ENCODE results near the gene ABCA7. TPM values are rescaled to one million over a fixed set of nuclear protein-coding genes. Genes with fewer than 3 reads are reported as not detected.

Gene ABCA7
- total and polyA plus RNA-seq, 3 donors from 2014 or later = 7.3 to 14.6 (median 12.1) TPM

DNA sequence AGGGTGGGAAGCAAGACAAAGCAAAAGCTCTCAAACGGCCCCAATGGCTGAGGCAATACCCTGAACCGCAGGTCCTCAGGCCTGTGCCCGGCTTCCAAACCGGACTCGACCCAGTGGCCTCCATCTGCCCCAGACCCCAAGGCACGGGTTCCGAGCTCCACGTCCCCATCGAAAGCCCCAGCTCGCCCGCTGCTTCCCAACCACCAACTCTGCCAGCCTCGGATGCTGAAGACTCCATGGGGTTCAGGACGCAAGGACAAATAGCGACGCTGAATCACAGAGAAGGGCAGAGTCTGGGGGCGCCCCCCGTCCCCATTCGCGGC, 54.7 kb downstream of the ABCA7 start:
- TF ChIP-seq, protein P1, sequence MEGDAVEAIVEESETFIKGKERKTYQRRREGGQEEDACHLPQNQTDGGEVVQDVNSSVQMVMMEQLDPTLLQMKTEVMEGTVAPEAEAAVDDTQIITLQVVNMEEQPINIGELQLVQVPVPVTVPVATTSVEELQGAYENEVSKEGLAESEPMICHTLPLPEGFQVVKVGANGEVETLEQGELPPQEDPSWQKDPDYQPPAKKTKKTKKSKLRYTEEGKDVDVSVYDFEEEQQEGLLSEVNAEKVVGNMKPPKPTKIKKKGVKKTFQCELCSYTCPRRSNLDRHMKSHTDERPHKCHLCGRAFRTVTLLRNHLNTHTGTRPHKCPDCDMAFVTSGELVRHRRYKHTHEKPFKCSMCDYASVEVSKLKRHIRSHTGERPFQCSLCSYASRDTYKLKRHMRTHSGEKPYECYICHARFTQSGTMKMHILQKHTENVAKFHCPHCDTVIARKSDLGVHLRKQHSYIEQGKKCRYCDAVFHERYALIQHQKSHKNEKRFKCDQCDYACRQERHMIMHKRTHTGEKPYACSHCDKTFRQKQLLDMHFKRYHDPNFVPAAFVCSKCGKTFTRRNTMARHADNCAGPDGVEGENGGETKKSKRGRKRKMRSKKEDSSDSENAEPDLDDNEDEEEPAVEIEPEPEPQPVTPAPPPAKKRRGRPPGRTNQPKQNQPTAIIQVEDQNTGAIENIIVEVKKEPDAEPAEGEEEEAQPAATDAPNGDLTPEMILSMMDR (IDR thresholded peaks at IDR 0.05) = no peak
- no peak for TF ChIP-seq POLR2A (IDR thresholded peaks at IDR 0.05)
- no peaks in the 10 kb centered on the region for H3K36me3 ChIP-seq (ENCODE audit: low read depth, missing control alignments)
- peak overlapping the region in 1 of 2 donors; percentile 63 for H3K27ac ChIP-seq
- intact Hi-C loops (cut with DNase I; ENCODE audit: low total_unique reads) = no loop called here
- H3K4me3 ChIP-seq = peak overlapping the region; percentile 87 to 92
- 0 to 1% methylated on average over 18 to 19 of the region's 19 CpGs for WGBS, 2 donors
- H3K27me3 ChIP-seq = no peaks in the 10 kb centered on the region
- peaks cover 23% of the 10 kb centered on the region for H3K4me1 ChIP-seq
- no peaks in the 10 kb centered on the region for H3K9me3 ChIP-seq
- DNase-seq = no peak

DNA sequence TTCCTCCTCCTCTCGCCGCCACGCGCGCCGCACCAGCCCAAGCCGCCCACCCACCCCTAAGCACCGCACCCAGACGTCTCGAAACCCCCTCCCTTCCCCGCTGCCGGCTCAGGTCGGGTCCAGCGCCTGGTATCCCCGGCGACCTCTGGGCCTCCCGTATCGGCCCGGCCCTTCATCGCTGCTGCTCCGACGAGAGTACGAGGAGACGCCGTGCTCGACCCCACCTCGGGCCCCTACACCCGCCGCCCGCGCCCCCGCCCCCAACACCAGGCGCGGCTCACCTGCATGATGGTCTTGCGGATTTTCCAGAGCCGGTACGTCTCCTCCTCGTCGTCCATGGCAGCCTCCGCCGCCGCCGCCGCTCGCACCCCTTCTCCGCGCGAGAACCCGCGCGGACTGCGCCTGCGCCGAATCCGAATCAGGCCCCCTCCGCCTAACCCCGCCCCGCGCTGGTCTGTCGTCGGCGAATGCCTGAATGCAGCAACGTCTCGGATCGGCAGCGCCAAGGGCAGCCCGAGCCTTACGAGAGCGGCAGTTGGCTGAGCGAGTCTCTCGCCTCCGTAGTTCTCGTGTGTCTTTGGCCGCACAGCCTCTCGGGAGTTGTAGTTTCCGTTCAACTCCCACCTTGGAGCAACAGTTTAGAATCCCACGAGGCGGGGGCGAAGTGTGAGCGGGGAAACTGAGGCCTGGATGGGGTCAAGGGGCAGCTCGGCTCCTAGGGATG, 55.2 kb downstream of the ABCA7 start, which contains the start of gene POLR2E:
POLR2E (minus strand) TSS at position 398 of the 724 bp plus-strand sequence; CDS start at position 338, 60 bp downstream.
- Histone ChIP-seq H3K4me3 (peak within 1 kb of the TSS; percentile 87 to 92), H3K27me3 (no peaks in the 10 kb centered on the region), H3K36me3 (ENCODE audit: low read depth, missing control alignments) (no peaks in the 10 kb centered on the region), H3K9me3 (no peaks in the 10 kb centered on the region), H3K4me1 (peaks cover 23% of the 10 kb centered on the region), H3K27ac (peak within 1 kb of the TSS; percentile 63 to 78)
- intact Hi-C loops (cut with DNase I; ENCODE audit: low total_unique reads) = no loop called here
- WGBS, 2 donors = 0% methylated on average over 5 to 76 of the region's 81 CpGs
- no peak for TF ChIP-seq POLR2A (IDR thresholded peaks at IDR 0.05)
- TF ChIP-seq, protein P1 (IDR thresholded peaks at IDR 0.05) = no peak
- DNase-seq = peak; percentile 99

DNA sequence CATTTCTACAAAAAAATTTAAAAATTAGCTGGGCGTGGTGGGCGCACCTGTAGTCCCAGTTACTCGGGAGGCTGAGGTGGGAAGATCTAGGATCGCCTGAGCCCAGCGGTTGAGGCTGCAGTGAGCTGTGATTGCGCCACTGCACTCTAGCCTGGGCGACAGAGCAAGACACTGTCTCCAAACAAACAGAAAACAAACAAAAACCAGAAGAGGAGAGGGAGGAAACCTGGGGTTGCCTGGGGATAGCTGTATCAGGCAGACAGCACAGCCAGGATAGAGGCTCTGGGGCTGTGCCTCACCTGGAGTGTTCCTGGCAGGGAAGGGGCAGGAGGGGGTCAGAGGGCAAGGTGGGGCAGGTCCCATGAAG, 57.9 kb downstream of the ABCA7 start:
- TF ChIP-seq, protein P1 (IDR thresholded peaks at IDR 0.05) = no peak
- no peak for TF ChIP-seq POLR2A (IDR thresholded peaks at IDR 0.05)
- no peaks in the 10 kb centered on the region for H3K27me3 ChIP-seq
- no peak overlapping the region for H3K27ac ChIP-seq
- no peak for DNase-seq
- WGBS, 2 donors = 80 to 87% methylated on average over 7 of the region's 7 CpGs
- intact Hi-C loops (cut with DNase I; ENCODE audit: low total_unique reads) = no loop called here
- peaks cover 42% of the 10 kb centered on the region for H3K4me1 ChIP-seq
- H3K4me3 ChIP-seq = no peak overlapping the region
- H3K36me3 ChIP-seq (ENCODE audit: low read depth, missing control alignments) = no peaks in the 10 kb centered on the region
- no peaks in the 10 kb centered on the region for H3K9me3 ChIP-seq

DNA sequence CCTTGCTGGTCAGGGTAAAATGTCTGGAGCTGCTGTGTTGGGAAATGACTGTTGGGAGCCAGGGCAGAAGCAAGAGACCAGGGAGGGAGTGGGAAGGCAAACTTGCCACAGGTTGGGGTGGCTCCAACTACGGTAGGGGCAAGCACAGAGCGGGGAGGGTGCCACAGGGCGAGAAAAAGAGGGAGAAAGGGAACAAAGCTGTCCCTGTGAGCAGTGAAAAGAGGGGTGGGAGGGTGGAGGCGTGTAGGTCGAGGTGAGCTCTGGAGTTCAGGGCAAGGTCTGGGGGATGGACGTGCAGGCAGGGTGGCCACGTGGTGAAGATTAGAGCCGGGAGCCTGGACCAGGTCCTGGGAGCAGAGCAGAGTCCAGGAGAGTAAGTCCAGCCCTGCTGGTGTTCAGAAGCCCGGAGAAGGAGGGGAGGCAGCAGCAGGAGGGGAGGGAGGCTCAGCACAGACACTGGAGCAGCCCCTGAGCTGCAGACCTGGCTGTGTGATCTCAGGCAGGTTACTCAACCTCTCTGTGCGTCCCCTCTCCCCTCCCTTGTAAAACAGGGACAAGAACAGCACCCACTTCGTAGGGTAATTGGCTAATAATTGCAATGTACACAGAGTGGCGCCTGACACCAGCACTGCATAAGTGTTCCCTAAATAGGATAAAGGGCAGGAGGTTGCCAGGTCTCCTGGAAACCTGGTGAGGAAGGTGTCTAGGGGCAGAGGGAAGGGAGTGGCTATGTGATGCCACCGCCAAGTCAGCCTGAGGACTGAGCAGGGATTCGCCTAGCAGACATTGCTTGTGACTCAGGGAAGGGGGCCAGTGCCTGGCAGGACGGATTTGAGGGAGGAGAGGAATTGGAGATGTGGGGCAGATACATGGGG, 58.5 kb downstream of the ABCA7 start:
- Histone ChIP-seq H3K4me3 (no peak overlapping the region), H3K36me3 (ENCODE audit: low read depth, missing control alignments) (no peaks in the 10 kb centered on the region), H3K9me3 (no peaks in the 10 kb centered on the region), H3K27ac (peak overlapping the region in 1 of 2 donors; percentile 61), H3K27me3 (no peaks in the 10 kb centered on the region), H3K4me1 (peaks cover 48% of the 10 kb centered on the region)
- no peak for DNase-seq
- WGBS, 2 donors = 53 to 64% methylated on average over 14 to 15 of the region's 15 CpGs
- TF ChIP-seq, protein P1 (IDR thresholded peaks at IDR 0.05) = no peak
- intact Hi-C loops (cut with DNase I; ENCODE audit: low total_unique reads) = no loop called here

Measured in testis (tissue), 3 donors.